IMR-90 (cell line): Measurements from ENCODE around the gene HYPK. TPM values are rescaled to one million over a fixed set of nuclear protein-coding genes. Genes with fewer than 3 reads are reported as not detected.

Experiments used
- ATAC-seq: fragments of 200-7000 bp; cut with Tn5 transposase; 2 replicates; pipeline ENCODE4 v1.9.1; 2020; ENCODE audit warnings: low read depth, mild to moderate bottlenecking, moderate library complexity
- BruUV-seq: library from RNA; stranded (reverse); fragments of 400-500 nt; replicated peaks from 2 replicates; lab custom pipeline; 2021; lab: Mats Ljungman, UMichigan
- CTCF ChIA-PET: fragments of 300-600 bp; formaldehyde crosslinking; extraction: SDS; loops from one replicate; lab custom pipeline; 2021; ENCODE audit warnings: antibody characterized with exemption; lab: Yijun Ruan, JAX
- POLR2A ChIA-PET: fragments of 300-600 bp; sonication (Branson Sonifier 250); formaldehyde crosslinking; loops from one replicate; lab custom pipeline; 2022; ENCODE audit warnings: antibody characterized with exemption; ENCODE audit not compliant: unreplicated experiment; lab: Charles Lee
- DNase-seq: peaks from one replicate; pipeline ENCODE4 v3.0.0; 2013
- H2AFZ ChIP-seq: replicated peaks from 2 replicates; pipeline ENCODE3; 2013; ENCODE audit warnings: low read length, mild to moderate bottlenecking; ENCODE audit not compliant: poor library complexity
- H2AK5ac ChIP-seq: 2 replicates; pipeline ENCODE4 v1.6.1; 2013; ENCODE audit warnings: low read depth, low read length, inconsistent platforms
- H2AK9ac ChIP-seq: replicated peaks from 2 replicates; pipeline ENCODE3; 2013; ENCODE audit warnings: mild to moderate bottlenecking, low read depth, low read length, moderate library complexity; ENCODE audit not compliant: poor library complexity
- H2BK120ac ChIP-seq: 2 replicates; pipeline ENCODE4 v1.6.1; 2013; ENCODE audit warnings: low read depth, low read length, inconsistent platforms
- H2BK15ac ChIP-seq: 3 replicates; pipeline ENCODE4 v1.6.1; 2013; ENCODE audit warnings: low read depth, low read length, inconsistent platforms
- H2BK20ac ChIP-seq: 2 replicates; pipeline ENCODE4 v1.6.1; 2013; ENCODE audit warnings: low read depth, mild to moderate bottlenecking, inconsistent platforms, low read length, moderate library complexity
- H2BK5ac ChIP-seq: 2 replicates; pipeline ENCODE4 v1.6.1; 2013; ENCODE audit warnings: mild to moderate bottlenecking, low read depth, low read length, inconsistent platforms; ENCODE audit not compliant: poor library complexity, severe bottlenecking
- H3K14ac ChIP-seq: replicated peaks from 2 replicates; pipeline ENCODE4 v1.6.1; 2013; ENCODE audit warnings: low read depth, low read length, inconsistent platforms
- H3K18ac ChIP-seq: 2 replicates; pipeline ENCODE4 v1.6.1; 2013; ENCODE audit warnings: low read depth, low read length, control low read depth
- H3K23ac ChIP-seq: 2 replicates; pipeline ENCODE4 v1.6.1; 2013; ENCODE audit warnings: low read depth, low read length, inconsistent platforms
- H3K27ac ChIP-seq: 2 replicates; pipeline ENCODE4 v1.5.1; 2013; ENCODE audit warnings: mild to moderate bottlenecking, control low read depth, low read length; ENCODE audit not compliant: insufficient read depth
- H3K27me3 ChIP-seq: 2 replicates; pipeline ENCODE4 v1.6.1; 2013; ENCODE audit warnings: low read length; ENCODE audit not compliant: control insufficient read depth, insufficient read depth
- H3K36me3 ChIP-seq: 2 replicates; pipeline ENCODE4 v1.6.1; 2013; ENCODE audit warnings: low read length, mixed read lengths; ENCODE audit not compliant: control insufficient read depth, insufficient read depth
- H3K4ac ChIP-seq: 2 replicates; pipeline ENCODE4 v1.6.1; 2013; ENCODE audit warnings: low read depth, low read length, inconsistent platforms
- H3K4me1 ChIP-seq: 2 replicates; pipeline ENCODE4 v1.6.1; 2013; ENCODE audit warnings: low read length, mixed read lengths; ENCODE audit not compliant: control insufficient read depth, insufficient read depth
- H3K4me2 ChIP-seq: 2 replicates; pipeline ENCODE4 v1.6.1; 2013; ENCODE audit warnings: low read depth, mild to moderate bottlenecking, control low read depth, low read length, moderate library complexity
- H3K4me3 ChIP-seq: 2 replicates; pipeline ENCODE4 v1.5.1; 2013; ENCODE audit warnings: low read depth, mild to moderate bottlenecking, control low read depth, low read length, moderate library complexity; ENCODE audit not compliant: insufficient read depth
- H3K56ac ChIP-seq: 2 replicates; pipeline ENCODE4 v1.6.1; 2013; ENCODE audit warnings: low read length, inconsistent platforms; ENCODE audit not compliant: insufficient read depth; ENCODE audit errors: extremely low read depth
- H3K79me1 ChIP-seq, 2 experiments: 2 replicates each; pipeline ENCODE4 v1.6.1; 2013; ENCODE audit warnings: low read length in 2 of 2, inconsistent platforms in 1 of 2, low read depth in 1 of 2
- H3K9ac ChIP-seq: 2 replicates; pipeline ENCODE4 v1.6.1; 2013; ENCODE audit warnings: low read depth, low read length, control low read depth
- H3K9me1 ChIP-seq: 2 replicates; pipeline ENCODE4 v1.6.1; 2013; ENCODE audit warnings: low read length, inconsistent platforms; ENCODE audit not compliant: insufficient read depth
- H3K9me3 ChIP-seq: 2 replicates; pipeline ENCODE4 v1.6.1; 2013; ENCODE audit warnings: low read length; ENCODE audit not compliant: control insufficient read depth, insufficient read depth
- H4K20me1 ChIP-seq: 2 replicates; pipeline ENCODE4 v1.6.1; 2013; ENCODE audit warnings: low read length, inconsistent platforms; ENCODE audit not compliant: insufficient read depth
- H4K5ac ChIP-seq: 2 replicates; pipeline ENCODE4 v1.6.1; 2013; ENCODE audit warnings: mild to moderate bottlenecking, low read depth, low read length, control low read depth
- H4K8ac ChIP-seq, 2 experiments: 2 replicates each; pipeline ENCODE4 v1.6.1; 2013; ENCODE audit warnings: low read depth in 2 of 2, low read length in 2 of 2, control low read depth in 1 of 2, inconsistent platforms in 1 of 2
- H4K91ac ChIP-seq: 2 replicates; pipeline ENCODE4 v1.6.1; 2013; ENCODE audit warnings: low read depth, low read length, inconsistent platforms; ENCODE audit not compliant: insufficient read depth
- BHLHE40 ChIP-seq: fragments of 150-350 bp; IDR thresholded peaks from 2 replicates; pipeline ENCODE4 v1.6.1; 2016; ENCODE audit warnings: mild to moderate bottlenecking, low read depth, low read length
- CEBPB ChIP-seq: IDR thresholded peaks from 2 replicates; pipeline ENCODE4 v1.6.1; 2012; ENCODE audit warnings: low read depth, low read length, improper control_type of control experiment
- CHD1 ChIP-seq: IDR thresholded peaks from 2 replicates; pipeline ENCODE4 v1.6.1; 2012; ENCODE audit warnings: low read depth, low read length, improper control_type of control experiment
- FOS ChIP-seq: fragments of 150-350 bp; IDR thresholded peaks from 2 replicates; pipeline ENCODE4 v1.6.1; 2016; ENCODE audit warnings: low read depth, low read length
- MAFK ChIP-seq: IDR thresholded peaks from 2 replicates; pipeline ENCODE4 v1.6.1; 2012; ENCODE audit warnings: low read depth, low read length, improper control_type of control experiment
- MAZ ChIP-seq: IDR thresholded peaks from 2 replicates; pipeline ENCODE4 v1.6.1; 2012; ENCODE audit warnings: low read depth, mild to moderate bottlenecking, low read length, improper control_type of control experiment, moderate library complexity, borderline replicate concordance
- MXI1 ChIP-seq: IDR thresholded peaks from 2 replicates; pipeline ENCODE4 v1.6.1; 2012; ENCODE audit warnings: low read depth, mild to moderate bottlenecking, low read length, moderate library complexity, borderline replicate concordance
- NFE2L2 ChIP-seq: fragments of 150-350 bp; IDR thresholded peaks from 2 replicates; pipeline ENCODE4 v1.6.1; 2016; ENCODE audit warnings: low read depth, mild to moderate bottlenecking, low read length
- POLR2A ChIP-seq: IDR thresholded peaks from 2 replicates; pipeline ENCODE4 v1.6.1; 2012; ENCODE audit warnings: mild to moderate bottlenecking, low read depth, low read length
- RAD21 ChIP-seq: IDR thresholded peaks from 2 replicates; pipeline ENCODE4 v1.6.1; 2012; ENCODE audit warnings: low read length, improper control_type of control experiment
- RCOR1 ChIP-seq: IDR thresholded peaks from 2 replicates; pipeline ENCODE4 v1.6.1; 2012; ENCODE audit warnings: mild to moderate bottlenecking, low read length, improper control_type of control experiment; ENCODE audit not compliant: insufficient replicate concordance
- RFX5 ChIP-seq: IDR thresholded peaks from 2 replicates; pipeline ENCODE4 v1.8.0; 2012; ENCODE audit warnings: low read depth, mild to moderate bottlenecking, low read length, moderate library complexity
- SMC3 ChIP-seq: fragments of 150-350 bp; IDR thresholded peaks from 2 replicates; pipeline ENCODE4 v1.6.1; 2016; ENCODE audit warnings: low read depth, mild to moderate bottlenecking, antibody characterized with exemption, low read length, moderate library complexity
- WGBS, 2 experiments: methylation state at CpG; one replicate each; pipeline versions ENCODE4 v1.1.5 to v1.1.7; 2013; ENCODE audit warnings: missing lambda C conversion rate in 2 of 2; ENCODE audit not compliant: insufficient read length in 1 of 2; ENCODE audit errors: extremely low coverage in 2 of 2; 5-methylcytosine and 5-hydroxymethylcytosine counted together
- dilution Hi-C: fragments of 300-500 bp; cut with HindIII; formaldehyde crosslinking; loops from one replicate; pipeline ENCODE4 v1.14.3; 2018; ENCODE audit warnings: low sequenced_read_pairs; ENCODE audit not compliant: unreplicated experiment
- in situ Hi-C: fragments of 300-500 bp; cut with MboI; formaldehyde crosslinking; loops from 3 replicates; pipeline ENCODE4 v1.14.3; 2019; ENCODE audit warnings: low sequenced_read_pairs, inconsistent platforms, mixed read lengths
- intact Hi-C: fragments of 100-400 bp; cut with micrococcal nuclease; formaldehyde crosslinking; loops from 2 replicates; pipeline ENCODE4 v1.10.0; 2022
- polyA plus RNA-seq, 3 experiments: library from polyadenylated mRNA; depleted of rRNA; stranded (reverse); fragments of >200 nt; gene quantifications; 2 replicates each; pipeline ENCODE4 v1.2.3, GENCODE V29; 2012; ENCODE audit warnings: low replicate concordance in 1 of 3
- total RNA-seq: library from RNA; depleted of rRNA; stranded (reverse); fragments of >200 nt; gene quantifications from 2 replicates; pipeline ENCODE4 v1.2.3, GENCODE V29; 2012
- TF ChIP-seq, protein P1 (sequence below): fragments of 150-350 bp; IDR thresholded peaks from 2 replicates; pipeline ENCODE4 v1.6.1; 2017; ENCODE audit warnings: mild to moderate bottlenecking, antibody characterized with exemption, low read length, low read depth
- TF ChIP-seq, protein P2 (sequence below): fragments of 150-350 bp; IDR thresholded peaks from 2 replicates; pipeline ENCODE4 v1.6.1; 2016; ENCODE audit warnings: low read depth, mild to moderate bottlenecking, low read length, moderate library complexity, borderline replicate concordance
- TF ChIP-seq, protein P3 (sequence below): conservative IDR thresholded peaks from 2 replicates; pipeline ENCODE4 v1.5.1; 2012; ENCODE audit warnings: mild to moderate bottlenecking, low read depth, low read length, improper control_type of control experiment

The HYPK gene
- total and polyA plus RNA-seq, 2 of the 4 experiments (the other 2 are of a cell fraction): 1.4 to 9.1 TPM

DNA sequence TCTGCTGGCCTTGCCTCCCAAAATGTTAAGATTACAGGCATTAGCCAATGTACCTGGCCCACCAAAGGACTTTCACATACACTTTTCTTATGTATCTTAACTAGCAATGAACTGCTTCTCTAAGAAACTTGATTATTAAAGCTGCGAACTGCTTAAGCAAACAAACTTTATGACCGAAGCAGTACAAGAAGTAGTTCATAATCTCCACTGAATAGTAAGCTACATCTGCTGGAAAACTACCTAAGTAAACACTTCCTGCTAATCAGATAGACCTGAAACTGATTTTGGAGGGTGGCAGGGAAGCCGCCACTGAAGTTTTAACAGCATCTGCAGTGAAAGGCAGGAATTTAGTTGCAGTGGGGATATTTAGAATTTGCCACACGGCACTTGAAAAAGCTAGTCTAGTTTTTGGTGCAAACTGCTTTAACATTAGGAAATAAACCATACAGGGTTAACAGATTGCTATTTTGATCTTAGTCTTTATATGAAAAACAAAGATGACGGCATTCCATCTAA lies 8.1 kb downstream of the HYPK start:
- Histone ChIP-seq H3K18ac (no peak overlapping the region), H2BK120ac (no peak overlapping the region), H3K79me1 (peaks cover 7 to 22% of the 10 kb centered on the region in 2 experiments), H3K36me3 (peaks cover 67% of the 10 kb centered on the region), H4K20me1 (no peaks in the 10 kb centered on the region), H4K8ac (no peak overlapping the region), H3K9me3 (no peaks in the 10 kb centered on the region), H3K56ac (no peak overlapping the region), H2BK5ac (no peak overlapping the region), H4K5ac (no peak overlapping the region), H3K4me2 (no peak overlapping the region), H3K4me1 (no peaks in the 10 kb centered on the region; the same call in 1 of the 2 replicates), H4K91ac (no peak overlapping the region), H2BK20ac (no peak overlapping the region), H3K9ac (no peak overlapping the region), H3K27ac (no peak overlapping the region), H2AFZ (no peak overlapping the region), H2AK9ac (no peak overlapping the region), H3K23ac (no peak overlapping the region), H3K4ac (no peak overlapping the region), H2AK5ac (no peak overlapping the region), H3K9me1 (peaks cover 8% of the 10 kb centered on the region), H3K27me3 (no peaks in the 10 kb centered on the region), H3K4me3 (no peak overlapping the region), H3K14ac (no peak overlapping the region), H2BK15ac (no peak overlapping the region)
- no CpG with 5 or more reads among the region's 5 CpGs for WGBS, 2 experiments
- no TSS peak for BruUV-seq
- ATAC-seq (no peak), DNase-seq (no peak)
- CTCF ChIA-PET: no interaction called here
- POLR2A ChIA-PET: no interaction called here
- TF ChIP-seq, protein P1, sequence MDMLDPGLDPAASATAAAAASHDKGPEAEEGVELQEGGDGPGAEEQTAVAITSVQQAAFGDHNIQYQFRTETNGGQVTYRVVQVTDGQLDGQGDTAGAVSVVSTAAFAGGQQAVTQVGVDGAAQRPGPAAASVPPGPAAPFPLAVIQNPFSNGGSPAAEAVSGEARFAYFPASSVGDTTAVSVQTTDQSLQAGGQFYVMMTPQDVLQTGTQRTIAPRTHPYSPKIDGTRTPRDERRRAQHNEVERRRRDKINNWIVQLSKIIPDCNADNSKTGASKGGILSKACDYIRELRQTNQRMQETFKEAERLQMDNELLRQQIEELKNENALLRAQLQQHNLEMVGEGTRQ: no peak
- TF ChIP-seq SMC3: no peak
- TF ChIP-seq CHD1: no peak
- no peak for TF ChIP-seq MAFK
- TF ChIP-seq POLR2A: no peak
- no peak for TF ChIP-seq CEBPB
- no peak for TF ChIP-seq MXI1
- TF ChIP-seq, protein P2, sequence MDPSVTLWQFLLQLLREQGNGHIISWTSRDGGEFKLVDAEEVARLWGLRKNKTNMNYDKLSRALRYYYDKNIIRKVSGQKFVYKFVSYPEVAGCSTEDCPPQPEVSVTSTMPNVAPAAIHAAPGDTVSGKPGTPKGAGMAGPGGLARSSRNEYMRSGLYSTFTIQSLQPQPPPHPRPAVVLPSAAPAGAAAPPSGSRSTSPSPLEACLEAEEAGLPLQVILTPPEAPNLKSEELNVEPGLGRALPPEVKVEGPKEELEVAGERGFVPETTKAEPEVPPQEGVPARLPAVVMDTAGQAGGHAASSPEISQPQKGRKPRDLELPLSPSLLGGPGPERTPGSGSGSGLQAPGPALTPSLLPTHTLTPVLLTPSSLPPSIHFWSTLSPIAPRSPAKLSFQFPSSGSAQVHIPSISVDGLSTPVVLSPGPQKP: no peak
- no peak for TF ChIP-seq FOS
- no peak for TF ChIP-seq RCOR1
- no peak for TF ChIP-seq NFE2L2
- TF ChIP-seq, protein P3, sequence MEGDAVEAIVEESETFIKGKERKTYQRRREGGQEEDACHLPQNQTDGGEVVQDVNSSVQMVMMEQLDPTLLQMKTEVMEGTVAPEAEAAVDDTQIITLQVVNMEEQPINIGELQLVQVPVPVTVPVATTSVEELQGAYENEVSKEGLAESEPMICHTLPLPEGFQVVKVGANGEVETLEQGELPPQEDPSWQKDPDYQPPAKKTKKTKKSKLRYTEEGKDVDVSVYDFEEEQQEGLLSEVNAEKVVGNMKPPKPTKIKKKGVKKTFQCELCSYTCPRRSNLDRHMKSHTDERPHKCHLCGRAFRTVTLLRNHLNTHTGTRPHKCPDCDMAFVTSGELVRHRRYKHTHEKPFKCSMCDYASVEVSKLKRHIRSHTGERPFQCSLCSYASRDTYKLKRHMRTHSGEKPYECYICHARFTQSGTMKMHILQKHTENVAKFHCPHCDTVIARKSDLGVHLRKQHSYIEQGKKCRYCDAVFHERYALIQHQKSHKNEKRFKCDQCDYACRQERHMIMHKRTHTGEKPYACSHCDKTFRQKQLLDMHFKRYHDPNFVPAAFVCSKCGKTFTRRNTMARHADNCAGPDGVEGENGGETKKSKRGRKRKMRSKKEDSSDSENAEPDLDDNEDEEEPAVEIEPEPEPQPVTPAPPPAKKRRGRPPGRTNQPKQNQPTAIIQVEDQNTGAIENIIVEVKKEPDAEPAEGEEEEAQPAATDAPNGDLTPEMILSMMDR: no peak
- TF ChIP-seq MAZ: no peak
- TF ChIP-seq RFX5: no peak
- no peak for TF ChIP-seq BHLHE40
- TF ChIP-seq RAD21: no peak
- in situ Hi-C loops (no loop called here), intact Hi-C loops (no loop called here), dilution Hi-C loops (no loop called here)
